CD4-positive, CD25-positive, alpha-beta regulatory T cell (primary cell): ENCODE data around the gene TCHHL1. TPM values are rescaled to one million over a fixed set of nuclear protein-coding genes. Genes with fewer than 3 reads are reported as not detected.
A peak's percentile ranks its signal among the peaks of the same experiment; 100 is the strongest.

ENCODE experiments used
- ATAC-seq, 2 donors: fragments of 150-1000 bp; cut with Tn5 transposase; one replicate each; pipeline ENCODE4 v1.10.0; 2021; ENCODE audit warnings: low read depth in 2 of 2, moderate number of reproducible peaks in 2 of 2, moderate library complexity in 1 of 2
- DNase-seq, 3 donors: peaks; one replicate each; pipeline versions ENCODE4 v3.0.0 to v3.0.0-alpha.2; 2012 to 2022; ENCODE audit warnings: mixed read lengths in 1 of 3
- H3K27ac ChIP-seq: one replicate; pipeline ENCODE4 v1.7.0; 2013; ENCODE audit warnings: mild to moderate bottlenecking, low read length; ENCODE audit not compliant: insufficient read depth, poor library complexity, severe bottlenecking
- H3K27me3 ChIP-seq: one replicate; pipeline ENCODE4 v1.7.0; 2013; ENCODE audit warnings: low read length; ENCODE audit not compliant: control insufficient read depth, insufficient read depth
- H3K36me3 ChIP-seq: one replicate; pipeline ENCODE4 v1.7.0; 2013; ENCODE audit warnings: mild to moderate bottlenecking, low read length, moderate library complexity; ENCODE audit not compliant: control insufficient read depth, insufficient read depth
- H3K4me1 ChIP-seq: 2 replicates; pipeline ENCODE4 v1.7.0; 2013; ENCODE audit warnings: mild to moderate bottlenecking, low read length; ENCODE audit not compliant: insufficient read depth, control insufficient read depth, poor library complexity, severe bottlenecking
- H3K4me3 ChIP-seq: one replicate; pipeline ENCODE4 v1.7.0; 2013; ENCODE audit warnings: low read depth, mild to moderate bottlenecking, low read length, moderate library complexity
- H3K9me3 ChIP-seq, 2 experiments: 1 replicate in 1 of 2; 2 replicates in 1 of 2; pipeline ENCODE4 v1.7.0; 2013; ENCODE audit warnings: low read length in 2 of 2, mild to moderate bottlenecking in 1 of 2, moderate library complexity in 1 of 2; ENCODE audit not compliant: control insufficient read depth in 2 of 2
- H3K27ac Mint-ChIP-seq, 3 donors: one replicate each; pipeline ENCODE4 v1.8.0; 2020 to 2022; ENCODE audit warnings: mild to moderate bottlenecking in 3 of 3, mixed read lengths in 3 of 3, moderate library complexity in 2 of 3
- H3K27me3 Mint-ChIP-seq: one replicate; pipeline ENCODE4 v1.8.0; 2022; ENCODE audit warnings: mild to moderate bottlenecking, mixed read lengths
- H3K36me3 Mint-ChIP-seq: one replicate; pipeline ENCODE4 v1.8.0; 2020; ENCODE audit warnings: mixed read lengths
- H3K4me1 Mint-ChIP-seq, 4 donors: one replicate each; pipeline ENCODE4 v1.8.0; 2020 to 2022; ENCODE audit warnings: mixed read lengths in 4 of 4, mild to moderate bottlenecking in 1 of 4
- H3K4me3 Mint-ChIP-seq, 4 donors: one replicate each; pipeline ENCODE4 v1.8.0; 2020 to 2022; ENCODE audit warnings: mild to moderate bottlenecking in 4 of 4, mixed read lengths in 4 of 4, moderate library complexity in 3 of 4
- H3K9me3 Mint-ChIP-seq, 7 donors: one replicate each; pipeline ENCODE4 v1.8.0; 2020 to 2022; ENCODE audit warnings: mixed read lengths in 7 of 7, mild to moderate bottlenecking in 3 of 7, moderate library complexity in 2 of 7
- polyA plus RNA-seq, 4 donors: library from polyadenylated mRNA; unstranded; fragments of 300-500 nt; fragmentation: Illumina TruSeq; gene quantifications; one replicate each; pipeline ENCODE4 v1.2.3, GENCODE V29; 2021
- total RNA-seq: library from RNA; stranded (reverse); gene quantifications from one replicate; pipeline ENCODE4 v1.2.3, GENCODE V29; 2022

Gene TCHHL1
- total and polyA plus RNA-seq, 5 donors from 2014 or later: not detected

DNA sequence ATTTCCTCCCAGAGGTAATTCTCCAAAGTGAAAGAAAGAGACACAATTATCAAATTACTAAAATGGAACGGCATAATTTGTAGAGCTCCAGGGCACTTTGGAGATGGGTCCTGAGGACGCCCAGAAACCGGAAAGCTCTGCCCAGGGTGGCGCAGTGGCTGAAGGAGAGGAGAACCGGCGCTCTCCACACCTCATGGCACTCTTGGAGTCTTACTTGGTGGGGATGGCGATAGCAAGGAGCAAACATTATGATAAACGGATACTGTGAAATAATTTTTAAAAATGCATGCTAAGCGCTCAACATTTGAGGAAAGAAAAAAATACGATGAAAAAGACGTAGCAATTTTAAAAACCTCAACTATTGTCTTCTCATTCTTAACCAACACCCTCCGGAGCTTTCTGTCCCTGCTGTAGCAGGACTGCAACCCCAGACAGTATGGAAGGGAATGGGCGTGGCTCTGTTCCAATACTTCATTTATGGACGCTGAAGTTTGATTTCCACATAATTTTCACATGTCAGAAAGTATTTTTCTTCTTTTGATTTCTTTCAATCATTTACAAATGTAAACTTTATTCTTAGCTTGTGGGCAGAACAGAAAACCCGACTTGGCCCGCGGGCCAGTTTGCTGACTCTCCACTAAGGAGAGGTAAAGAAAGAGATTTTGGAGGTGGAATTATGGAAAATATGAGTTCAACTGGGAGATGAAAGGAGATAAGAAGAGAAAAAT is 53.2 kb downstream of the TCHHL1 start:
- DNase-seq: peak in 2 of 3 donors; percentile 6 to 45
- Mint-ChIP-seq H3K4me1 (peaks cover 14 to 51% (median 27%) of the 10 kb centered on the region in 4 donors), H3K27ac (peak overlapping the region; percentile 95 to 99 (median 98)), H3K27me3 (peaks cover 9% of the 10 kb centered on the region), H3K9me3 (no peaks in the 10 kb centered on the region), H3K36me3 (peaks cover 22% of the 10 kb centered on the region), H3K4me3 (peak overlapping the region; percentile 91 to 100 (median 97))
- H3K36me3 ChIP-seq: peaks cover 30% of the 10 kb centered on the region
- H3K27me3 ChIP-seq: peaks cover 4% of the 10 kb centered on the region
- no peak for ATAC-seq
- peaks cover 38% of the 10 kb centered on the region for H3K4me1 ChIP-seq
- H3K4me3 ChIP-seq: peak overlapping the region; percentile 98
- H3K27ac ChIP-seq: peak overlapping the region; percentile 83
- no peaks in the 10 kb centered on the region for H3K9me3 ChIP-seq

DNA sequence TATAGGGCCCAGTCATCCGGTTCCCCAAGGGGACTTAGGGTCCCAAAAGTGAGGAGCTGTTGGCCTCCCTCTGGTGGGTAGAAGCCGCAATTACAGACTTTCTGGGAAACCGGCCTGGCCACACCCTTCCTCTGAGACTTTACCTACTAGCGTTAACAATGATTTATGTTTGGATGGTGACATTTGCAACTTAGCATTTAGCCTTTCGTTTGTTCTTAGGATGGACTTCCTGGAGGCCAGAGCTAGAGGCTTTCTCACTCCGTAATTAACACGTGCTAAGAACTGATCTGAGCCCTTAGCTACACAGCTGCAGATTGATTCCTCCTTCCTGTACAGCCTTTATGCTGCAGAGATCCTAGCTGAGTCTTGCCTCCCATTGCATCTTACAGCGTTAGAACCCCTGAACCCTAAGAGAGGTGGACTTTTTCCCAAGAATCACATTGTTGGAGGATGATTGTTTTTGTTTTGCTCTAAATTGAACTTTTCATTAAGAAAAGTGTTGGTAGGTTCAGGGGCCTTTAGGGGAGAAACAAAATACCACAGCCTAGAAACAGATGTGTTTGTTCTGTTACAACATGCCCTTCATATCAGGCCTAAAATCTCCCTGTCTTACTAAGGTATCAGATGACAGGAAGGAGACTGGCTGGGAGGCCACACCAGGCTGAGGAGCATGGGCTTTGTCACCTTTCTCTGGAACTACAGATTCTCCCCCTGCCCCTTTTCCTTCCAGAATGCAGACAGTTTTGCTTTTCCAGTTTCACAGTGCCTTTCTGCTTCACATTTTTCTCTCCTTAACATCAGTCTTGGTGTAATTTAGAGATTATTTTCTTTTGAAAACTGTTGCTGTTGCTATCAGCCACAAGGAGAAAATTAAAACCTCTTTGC is 54.0 kb downstream of the TCHHL1 start:
- Mint-ChIP-seq H3K27me3 (peaks cover 9% of the 10 kb centered on the region), H3K4me3 (peak overlapping the region; percentile 91 to 100 (median 97))
- H3K4me3 ChIP-seq: peak overlapping the region; percentile 98

DNA sequence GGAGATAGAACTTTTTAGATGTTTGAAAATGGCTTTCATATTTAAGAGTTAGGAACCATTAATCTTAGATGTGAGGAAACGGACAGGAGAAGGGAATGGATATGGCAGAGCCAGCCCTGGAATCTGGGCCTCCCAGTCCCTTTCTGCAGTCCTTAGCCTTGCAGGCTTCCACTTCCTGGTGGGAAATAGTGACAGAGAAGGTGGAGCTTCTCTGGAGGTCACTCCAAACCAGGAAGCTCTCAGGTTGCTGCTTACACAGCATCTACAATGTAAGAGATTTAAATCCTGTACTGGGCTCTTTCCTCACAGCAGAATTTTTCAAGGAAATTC is 54.6 kb downstream of the TCHHL1 start:
- no peaks in the 10 kb centered on the region for H3K9me3 ChIP-seq
- H3K36me3 ChIP-seq: peaks cover 34% of the 10 kb centered on the region
- peaks cover 38% of the 10 kb centered on the region for H3K4me1 ChIP-seq
- Mint-ChIP-seq H3K4me1 (peaks cover 14 to 51% (median 28%) of the 10 kb centered on the region in 4 donors), H3K27me3 (peaks cover 9% of the 10 kb centered on the region), H3K27ac (peak overlapping the region; percentile 95 to 99 (median 98)), H3K36me3 (peaks cover 29% of the 10 kb centered on the region), H3K4me3 (peak overlapping the region; percentile 91 to 100 (median 97)), H3K9me3 (no peaks in the 10 kb centered on the region)
- no peaks in the 10 kb centered on the region for H3K27me3 ChIP-seq
- H3K4me3 ChIP-seq: peak overlapping the region; percentile 98
- H3K27ac ChIP-seq: peak overlapping the region; percentile 83
- DNase-seq (no peak), ATAC-seq (no peak)

More for the DNA sequence above, 54.0 kb downstream of the TCHHL1 start:
- ATAC-seq (peak; percentile 78), DNase-seq (peak; percentile 37 to 91 (median 71))
- H3K27ac ChIP-seq: peak overlapping the region; percentile 83
- Mint-ChIP-seq H3K27ac (peak overlapping the region; percentile 95 to 99 (median 98)), H3K4me1 (peaks cover 14 to 51% (median 27%) of the 10 kb centered on the region in 4 donors), H3K9me3 (no peaks in the 10 kb centered on the region), H3K36me3 (peaks cover 26% of the 10 kb centered on the region)
- H3K27me3 ChIP-seq: peaks cover under 1% of the 10 kb centered on the region
- peaks cover 34% of the 10 kb centered on the region for H3K36me3 ChIP-seq
- H3K4me1 ChIP-seq: peaks cover 38% of the 10 kb centered on the region
- H3K9me3 ChIP-seq: no peaks in the 10 kb centered on the region

Other genes with a start within 250 kb of the TCHHL1 start
- 0.94 TPM for gene C2CD4D, start 249.2 kb downstream of the TCHHL1 start, total RNA-seq
- 1 to 10 TPM; 1.3 to 4.0 (median 2.8) TPM for gene C2CD4D, start 249.2 kb downstream of the TCHHL1 start, polyA plus RNA-seq
- gene THEM5, start 235.4 kb downstream of the TCHHL1 start, total RNA-seq: not detected
- under 1 TPM in 1 of 4 donors, not detected in 3; 0.25 TPM for gene THEM5, start 235.4 kb downstream of the TCHHL1 start, polyA plus RNA-seq
- 69.5 TPM for gene THEM4, start 179.6 kb downstream of the TCHHL1 start, total RNA-seq
- gene THEM4, start 179.6 kb downstream of the TCHHL1 start, polyA plus RNA-seq: 100 to 1,000 TPM in 3 of 4 donors, 10 to 100 TPM in 1; 99.1 to 146 (median 123) TPM
- 405 TPM for gene S100A10, start 95.2 kb downstream of the TCHHL1 start, total RNA-seq
- 1,000 to 10,000 TPM; 1,242 to 1,844 (median 1,500) TPM for gene S100A10, start 95.2 kb downstream of the TCHHL1 start, polyA plus RNA-seq
- 80.2 TPM for gene S100A11, start 52.1 kb downstream of the TCHHL1 start, total RNA-seq
- gene S100A11, start 52.1 kb downstream of the TCHHL1 start, polyA plus RNA-seq: 100 to 1,000 TPM; 397 to 676 (median 547) TPM
- gene TCHH, start 26.4 kb upstream of the TCHHL1 start, total RNA-seq: not detected
- gene TCHH, start 26.4 kb upstream of the TCHHL1 start, polyA plus RNA-seq: not detected
- gene RPTN, start 70.2 kb upstream of the TCHHL1 start, total RNA-seq: not detected
- gene RPTN, start 70.2 kb upstream of the TCHHL1 start, polyA plus RNA-seq: not detected
- not detected for gene HRNR, start 135.1 kb upstream of the TCHHL1 start, total RNA-seq
- gene HRNR, start 135.1 kb upstream of the TCHHL1 start, polyA plus RNA-seq: not detected
- gene FLG, start 236.2 kb upstream of the TCHHL1 start, total RNA-seq: not detected
- not detected for gene FLG, start 236.2 kb upstream of the TCHHL1 start, polyA plus RNA-seq